HUDEP-2 (cell line): ENCODE data around the gene FERMT2.
"Not testable (repeated sequence)": the region's sequence is repeated elsewhere in the genome, so short reads cannot be mapped to it uniquely, and the experiment has no call there.

Experiments
- DNase-seq, 76 experiments: peaks; one replicate each; lab custom pipeline; 2025; ENCODE audit not compliant: unreplicated experiment in 76 of 76; lab: John Stamatoyannopoulos, UW

The FERMT2 gene

GRCh38 chr14:52868911-52869618 is 81.8 kb downstream of the FERMT2 start:
- DNase-seq = no peak

DNA sequence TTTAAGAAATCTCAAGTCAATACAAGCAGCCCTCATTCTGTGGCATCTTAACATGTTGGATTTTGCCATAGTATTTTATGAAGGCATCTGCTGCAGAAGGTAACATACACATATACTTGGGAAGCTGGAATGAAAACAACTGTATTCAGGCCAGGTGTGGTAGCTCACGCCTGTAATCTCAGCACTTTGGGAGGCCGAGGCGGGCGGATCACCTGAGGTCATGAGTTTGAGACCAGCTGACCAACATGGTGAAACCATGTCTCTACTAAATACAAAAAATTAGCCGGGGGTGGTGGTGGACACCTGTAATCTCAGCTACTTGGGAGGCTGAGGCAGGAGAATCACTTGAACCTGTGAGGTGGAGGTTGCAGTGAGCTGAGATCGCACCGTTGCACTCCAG is 86.0 kb downstream of the FERMT2 start:
- DNase-seq = not testable (repeated sequence)

GRCh38 chr14:52863334-52863700 is 87.5 kb downstream of the FERMT2 start:
- DNase-seq = no peak

DNA sequence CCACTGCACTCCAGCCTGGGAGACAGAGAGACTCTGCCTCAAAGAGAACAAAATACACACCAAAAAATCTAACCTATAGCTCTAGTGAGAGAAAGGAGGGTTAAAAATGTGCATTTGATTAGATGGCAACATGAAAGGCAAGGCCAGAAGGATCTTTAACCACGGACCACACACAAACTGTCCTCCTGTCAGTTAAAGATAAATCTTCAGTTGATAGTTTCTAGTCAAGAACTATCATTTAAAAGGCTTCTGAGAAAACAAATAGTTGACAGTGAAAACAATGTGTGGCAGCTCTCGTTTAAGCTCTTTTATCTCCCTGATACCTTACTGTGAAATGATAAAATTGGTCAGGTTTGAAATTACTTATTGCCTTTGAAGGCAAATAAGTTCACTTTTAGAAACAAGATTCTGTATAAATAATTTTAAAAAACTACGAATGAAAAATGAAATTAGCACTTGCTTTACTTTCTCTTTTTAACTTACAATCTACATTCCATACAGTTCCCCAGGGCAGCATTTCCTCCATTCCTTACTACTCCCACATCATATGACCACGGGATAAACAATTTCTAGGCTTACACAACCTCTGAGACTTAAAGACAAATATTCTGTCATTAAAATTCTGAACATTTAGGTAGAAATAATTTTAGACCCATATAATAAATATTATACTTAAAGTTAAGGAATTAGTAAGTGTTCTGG is 88.1 kb downstream of the FERMT2 start:
- DNase-seq = no peak

DNA sequence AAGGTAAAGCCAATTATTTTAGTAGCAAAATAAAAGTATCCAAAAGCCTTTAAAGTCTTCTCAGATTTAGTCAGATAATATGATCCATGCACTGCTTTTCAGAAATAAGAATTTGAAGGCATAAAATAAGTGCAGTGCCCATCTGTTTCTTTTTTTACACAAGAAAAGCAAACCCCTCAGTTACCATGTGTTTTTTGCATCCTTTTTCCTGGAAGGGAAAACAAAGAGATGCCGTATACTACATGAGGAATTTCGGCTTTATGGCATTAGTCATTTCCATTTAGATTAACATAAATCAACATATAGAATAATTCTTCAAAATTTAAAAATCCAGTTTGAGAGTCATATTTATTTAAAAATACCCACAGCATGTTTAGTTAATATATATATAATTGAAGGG is 89.4 kb downstream of the FERMT2 start:
- DNase-seq = no peak

GRCh38 chr14:52860910-52861309 is 89.9 kb downstream of the FERMT2 start:
- no peak for DNase-seq

DNA sequence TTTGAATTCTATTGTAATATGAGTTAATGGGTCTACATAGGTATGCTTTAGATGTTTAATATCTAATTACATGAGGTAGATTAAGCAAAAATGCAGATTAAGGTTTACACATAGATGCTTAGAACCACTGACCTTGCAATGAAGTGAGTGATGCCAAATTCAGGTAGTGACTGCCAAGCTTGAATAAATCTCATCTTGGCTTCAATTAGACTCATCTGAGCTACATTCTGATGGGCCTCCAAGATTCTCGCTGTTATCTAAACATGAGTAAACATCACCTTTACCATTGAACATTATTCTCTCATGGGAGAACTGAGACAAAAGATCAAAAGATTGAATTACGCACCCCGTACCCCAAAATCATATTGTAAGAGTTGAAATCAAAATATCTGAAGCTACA is 90.6 kb downstream of the FERMT2 start:
- DNase-seq = no peak

DNA sequence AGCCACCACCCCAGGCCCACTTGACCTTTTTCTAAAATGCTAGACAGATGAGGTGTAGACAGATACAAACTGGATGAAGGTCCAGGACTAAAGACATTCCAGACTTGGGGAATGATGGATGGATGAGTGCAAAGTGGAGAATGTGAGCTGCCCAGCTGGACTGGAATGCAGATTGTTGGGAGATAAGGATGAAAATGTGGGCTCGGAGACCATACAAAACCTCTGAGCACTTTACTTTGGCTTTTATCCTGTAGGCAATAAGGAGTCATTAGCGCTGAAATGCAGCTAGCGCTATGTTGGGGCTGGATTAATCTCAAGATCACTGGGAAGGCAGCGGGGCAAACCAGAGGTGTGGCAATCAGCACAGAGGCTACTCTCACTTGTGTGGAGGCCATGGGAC is 94.7 kb downstream of the FERMT2 start:
- DNase-seq = no peak

- no peak for DNase-seq
Observed at GRCh38 chr14:52853522-52853854, 97.4 kb downstream of the FERMT2 start.

DNA sequence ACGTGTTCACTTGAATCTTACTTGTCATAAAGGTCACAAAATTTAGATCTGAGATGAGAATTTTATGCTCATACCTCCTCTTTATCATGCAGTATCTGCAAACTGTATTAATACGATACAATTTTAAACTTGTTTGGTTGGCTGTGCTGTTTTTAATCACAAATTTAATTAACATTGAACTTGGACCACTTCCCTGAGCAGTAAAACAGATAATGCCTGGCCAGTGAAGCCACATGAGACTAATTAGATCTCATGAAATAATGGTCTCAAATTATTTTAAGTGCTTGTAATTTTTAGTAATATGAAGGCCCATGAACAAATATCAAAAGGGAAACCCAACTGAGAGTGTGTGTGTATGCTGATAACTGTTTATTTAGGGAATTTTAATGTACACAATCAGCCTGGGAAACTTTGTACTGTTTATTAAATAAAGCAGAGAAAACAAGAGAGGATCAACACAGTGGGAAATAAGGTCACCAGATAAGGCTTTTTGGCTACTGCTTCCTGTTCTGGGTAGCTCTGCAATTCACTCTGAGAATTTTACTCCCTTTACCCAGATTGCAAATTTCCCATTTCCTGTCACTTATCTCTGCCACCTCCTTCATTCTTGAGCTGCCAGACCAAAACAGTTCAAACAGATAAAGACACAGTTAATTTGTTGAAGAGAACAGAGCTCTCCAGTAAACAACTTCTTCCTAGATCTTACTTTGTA is 97.9 kb downstream of the FERMT2 start:
- no peak for DNase-seq

- no peak for DNase-seq
Observed at GRCh38 chr14:52850451-52850909, 100.4 kb downstream of the FERMT2 start.

- DNase-seq = no peak
Observed at GRCh38 chr14:52848626-52849025, 102.2 kb downstream of the FERMT2 start.

GRCh38 chr14:52846591-52846990 is 104.3 kb downstream of the FERMT2 start:
- no peak for DNase-seq

GRCh38 chr14:52845081-52845480 is 105.8 kb downstream of the FERMT2 start:
- DNase-seq = no peak

- no peak for DNase-seq
Observed at GRCh38 chr14:52844262-52845060, 106.4 kb downstream of the FERMT2 start.

DNA sequence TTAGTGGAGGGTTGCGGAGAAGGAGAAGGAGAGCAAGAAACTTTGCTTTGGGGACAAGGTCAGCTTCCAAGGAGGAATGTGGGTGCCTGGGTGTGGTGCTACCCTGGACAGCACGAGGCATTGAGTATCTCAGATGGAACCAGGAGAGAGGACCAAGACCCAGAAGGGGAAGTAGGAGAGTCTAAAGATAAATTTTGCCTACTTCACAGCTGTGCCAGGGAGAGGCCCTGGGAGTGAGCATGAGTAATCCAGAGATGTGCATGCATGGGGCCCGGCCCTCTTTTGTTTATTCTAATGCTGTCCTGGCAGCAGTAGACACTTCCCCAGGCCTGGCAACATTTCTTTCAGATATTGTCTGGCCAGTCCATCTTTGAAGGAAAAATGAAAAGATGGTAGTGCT is 110.0 kb downstream of the FERMT2 start:
- DNase-seq = peak in 1 of 76 experiments; percentile 9

GRCh38 chr14:52837451-52837850 is 113.4 kb downstream of the FERMT2 start:
- DNase-seq = no peak

DNA sequence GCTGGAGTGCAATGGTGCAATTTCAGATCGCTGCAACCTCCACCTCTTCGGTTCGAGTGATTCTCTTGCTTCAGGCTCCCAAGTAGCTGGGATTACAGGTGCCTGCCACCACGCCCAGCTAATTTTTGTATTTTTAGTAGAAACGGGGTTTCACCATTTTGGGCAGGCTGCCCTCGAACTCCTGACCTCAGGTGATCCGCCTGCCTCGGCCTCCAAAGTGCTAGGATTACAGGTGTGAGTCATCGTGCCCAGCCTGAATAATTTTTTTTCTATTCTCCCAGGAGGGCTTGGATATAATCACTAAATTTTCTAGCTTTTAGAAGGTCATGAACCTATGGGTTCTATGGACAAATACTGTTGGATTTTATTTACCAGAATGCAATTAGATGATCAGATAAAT is 114.8 kb downstream of the FERMT2 start:
- no peak for DNase-seq

- peak in 38 of 76 experiments; percentile 0 to 49 (median 15) for DNase-seq
Observed at GRCh38 chr14:52835122-52835903, 115.5 kb downstream of the FERMT2 start.

DNA sequence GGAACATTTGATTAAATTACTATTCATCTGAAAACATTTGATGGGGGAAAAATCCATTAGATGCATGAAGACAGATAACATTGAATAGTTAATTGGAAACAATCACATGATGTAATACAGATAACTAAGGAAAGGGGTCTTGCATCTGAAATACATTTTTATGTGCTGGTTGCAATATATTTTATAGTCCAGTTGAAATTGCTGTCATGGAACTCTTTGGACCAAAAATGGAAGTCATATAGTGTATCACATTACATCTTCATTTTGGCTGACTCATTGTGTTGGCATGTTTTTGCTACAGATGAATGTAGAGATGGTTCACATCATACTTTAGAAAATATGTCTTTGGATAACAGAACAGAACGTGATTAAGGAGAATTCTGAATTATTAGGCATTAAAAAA is 116.4 kb downstream of the FERMT2 start:
- DNase-seq = no peak
